NCI-H226 (cell line): ENCODE data around the gene TRIM10.
"Not testable (repeated sequence)": the region's sequence is repeated elsewhere in the genome, so short reads cannot be mapped to it uniquely, and the experiment has no call there.

Source experiments
- DNase-seq: peaks from one replicate; pipeline ENCODE4 v3.0.0-alpha.2; 2015

The TRIM10 gene

GRCh38 chr6:30127238-30128093 lies 33.5 kb downstream of the TRIM10 start:
- no peak for DNase-seq

GRCh38 chr6:30122515-30122914 lies 38.5 kb downstream of the TRIM10 start:
- no peak for DNase-seq

GRCh38 chr6:30121446-30122366 lies 39.3 kb downstream of the TRIM10 start:
- DNase-seq: no peak

GRCh38 chr6:30118691-30119090 lies 42.3 kb downstream of the TRIM10 start:
- DNase-seq: not testable (repeated sequence)

- no peak for DNase-seq
Measured at GRCh38 chr6:30116724-30117123, 44.3 kb downstream of the TRIM10 start.

GRCh38 chr6:30113841-30114240 lies 47.2 kb downstream of the TRIM10 start:
- no peak for DNase-seq

GRCh38 chr6:30113003-30113759 lies 47.8 kb downstream of the TRIM10 start, which contains the start of gene TRIM31:
Gene TRIM31 (minus strand): TSS chr6:30113090. CDS start chr6:30112805, 285 bp downstream.
- no peak for DNase-seq

- no peak for DNase-seq
Measured at GRCh38 chr6:30112402-30112994, 48.5 kb downstream of the TRIM10 start.

GRCh38 chr6:30111266-30111856 lies 49.6 kb downstream of the TRIM10 start:
- DNase-seq: no peak

GRCh38 chr6:30104661-30105060 lies 56.4 kb downstream of the TRIM10 start:
- DNase-seq: no peak

GRCh38 chr6:30103872-30104179 lies 57.2 kb downstream of the TRIM10 start:
- no peak for DNase-seq

- peak; percentile 79 for DNase-seq
Measured at GRCh38 chr6:30102970-30103871, 57.8 kb downstream of the TRIM10 start.

- DNase-seq: peak; percentile 31
Measured at GRCh38 chr6:30102414-30102969, 58.5 kb downstream of the TRIM10 start.
